GM19240 (cell line): ENCODE data around the gene KIAA0513.

ENCODE experiments used
- DNase-seq: peaks from one replicate; pipeline ENCODE4 v3.0.0; 2011; ENCODE audit warnings: low spot score; ENCODE audit not compliant: insufficient read length

Gene KIAA0513

DNA sequence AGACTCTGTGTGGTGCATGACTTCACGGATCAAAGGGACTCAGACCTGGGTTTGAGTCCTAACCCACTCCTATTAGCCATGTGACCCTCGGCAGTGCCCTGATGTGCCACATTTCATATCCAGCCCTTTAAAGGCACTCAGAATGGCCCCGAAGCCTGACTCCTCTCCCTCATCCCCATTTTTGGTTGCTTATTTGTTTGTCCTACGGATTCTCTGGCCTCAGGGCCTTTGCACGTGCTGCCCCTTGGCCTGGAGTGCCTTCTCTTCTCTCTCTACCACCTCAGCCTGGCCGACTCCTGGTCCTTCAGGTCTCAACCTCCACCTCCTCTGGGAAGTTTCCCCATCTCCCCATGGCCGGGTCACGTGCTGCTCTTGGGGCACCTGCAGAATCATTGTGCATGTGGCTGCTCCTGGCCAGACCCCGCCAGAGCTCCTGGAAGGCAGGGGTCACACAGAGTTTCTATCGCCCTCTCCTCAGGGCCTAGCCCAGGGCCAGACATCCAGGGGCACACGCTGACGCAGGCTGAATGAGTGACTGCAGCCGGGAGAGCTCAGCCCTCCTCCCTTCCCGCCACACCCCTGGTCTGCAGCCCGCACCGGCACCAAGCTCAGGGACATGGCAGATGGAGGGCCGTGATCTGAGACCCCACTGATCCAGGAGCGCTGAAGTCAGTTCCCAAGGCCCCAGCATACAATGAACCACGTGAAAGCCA lies 106.6 kb downstream of the KIAA0513 start:
- DNase-seq: no peak

DNA sequence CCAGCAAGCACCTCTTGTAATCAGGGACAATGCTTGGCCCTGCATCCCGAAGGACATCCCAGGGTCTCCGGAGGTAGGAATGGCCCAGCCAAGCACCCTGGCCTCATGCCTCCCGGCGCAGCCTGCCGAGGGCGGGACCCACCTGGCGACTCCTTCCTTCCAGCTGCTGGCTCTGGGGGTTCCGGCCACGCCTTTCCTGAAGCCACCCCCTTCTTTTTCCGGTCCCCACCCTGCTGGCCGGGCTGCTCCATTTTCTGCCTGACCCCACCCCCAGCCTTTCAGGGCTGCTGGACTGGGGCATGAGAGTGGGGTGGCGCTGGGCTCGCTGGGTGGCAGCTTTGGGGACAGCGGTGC lies 107.2 kb downstream of the KIAA0513 start:
- DNase-seq: no peak

DNA sequence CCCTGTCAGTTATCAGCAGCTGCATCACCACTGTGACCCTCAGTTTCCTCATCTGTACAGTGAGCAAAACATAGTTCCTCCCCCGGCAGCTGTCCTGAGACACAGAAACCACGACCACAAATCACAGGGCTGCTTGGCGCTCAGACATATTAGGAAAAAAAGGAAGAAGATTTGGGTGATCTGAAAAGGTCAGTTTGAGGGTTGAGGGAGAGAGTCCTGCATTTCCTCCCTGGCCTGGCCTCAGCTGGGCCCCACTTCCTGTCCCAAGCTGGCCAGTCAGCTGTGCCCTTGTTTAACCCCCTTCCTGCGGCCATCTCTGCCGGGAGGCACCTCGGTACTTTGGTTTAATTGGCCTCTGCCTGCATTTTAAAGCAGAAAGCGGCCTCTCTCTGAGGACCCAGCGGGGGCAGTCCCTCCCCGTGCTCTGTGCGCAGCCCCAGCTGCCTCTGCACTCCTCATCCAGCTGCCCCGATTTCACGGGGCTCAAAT lies 108.7 kb downstream of the KIAA0513 start:
- DNase-seq: no peak

DNA sequence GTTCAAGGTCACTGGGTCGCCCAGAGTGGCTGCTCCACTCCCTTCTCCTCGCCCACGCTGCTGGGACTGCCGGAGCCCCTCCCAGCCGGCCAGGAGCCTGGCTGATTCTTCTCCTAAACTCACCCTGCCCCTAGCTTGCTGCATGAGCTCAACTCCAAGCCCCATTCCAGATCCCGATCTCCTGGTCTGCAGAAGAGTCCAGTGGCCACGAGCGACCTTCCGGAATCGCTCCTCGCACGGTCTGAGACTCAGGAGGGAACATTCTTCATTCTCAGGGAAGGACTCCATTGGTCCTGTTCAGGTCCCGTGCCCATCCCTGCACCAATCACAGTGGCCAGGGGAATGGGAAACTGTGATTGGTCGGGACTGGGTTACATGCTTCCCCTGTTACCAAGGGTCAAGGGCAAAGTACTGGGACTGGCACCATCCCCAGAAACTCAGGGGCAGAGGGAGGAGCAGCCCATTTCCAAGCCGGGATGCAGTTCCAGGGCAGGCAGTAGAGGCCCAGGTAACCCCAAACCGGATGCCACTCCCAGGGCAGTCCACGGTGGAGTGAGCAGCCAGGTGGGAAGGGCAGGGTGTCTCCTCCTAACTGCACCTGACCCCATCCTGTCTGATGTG lies 109.2 kb downstream of the KIAA0513 start:
- no peak for DNase-seq

DNA sequence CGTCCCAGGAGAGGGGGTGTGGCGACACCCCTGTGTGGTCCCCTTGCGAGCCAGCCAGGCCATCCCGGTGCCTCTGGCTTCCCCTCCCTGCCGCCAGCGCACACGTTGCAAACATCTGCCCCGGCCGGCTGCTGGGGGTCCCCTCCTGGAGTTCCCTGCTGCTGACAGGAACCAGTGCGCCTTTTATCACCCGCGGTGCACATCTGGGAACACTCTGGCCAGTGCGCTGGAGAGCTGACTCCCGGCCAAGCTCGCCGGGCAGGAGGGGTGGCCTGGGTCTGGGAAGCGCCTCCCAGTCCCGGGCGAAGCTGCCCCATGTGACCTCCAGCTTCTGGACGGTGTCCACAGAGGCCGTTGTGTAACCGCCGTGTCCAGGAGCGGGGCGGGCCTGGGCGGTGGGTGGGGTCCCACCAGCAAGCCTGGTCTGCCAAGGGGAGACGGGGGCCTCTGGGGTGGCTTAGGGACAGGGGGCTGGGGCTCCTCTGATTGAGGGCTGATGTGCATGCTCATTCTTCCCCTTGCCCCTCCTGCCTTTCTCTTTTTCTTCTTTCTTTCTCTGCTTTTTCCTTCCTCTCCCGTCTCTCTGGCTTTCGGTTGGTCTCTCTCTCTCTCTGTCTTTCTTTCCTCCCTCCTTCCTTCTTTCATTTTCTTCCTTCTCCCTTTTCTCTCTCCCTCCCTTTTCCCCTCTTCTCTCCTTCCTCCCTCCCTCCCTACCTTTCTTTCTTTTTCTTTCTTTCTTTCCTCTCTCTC lies 109.9 kb downstream of the KIAA0513 start:
- no peak for DNase-seq

DNA sequence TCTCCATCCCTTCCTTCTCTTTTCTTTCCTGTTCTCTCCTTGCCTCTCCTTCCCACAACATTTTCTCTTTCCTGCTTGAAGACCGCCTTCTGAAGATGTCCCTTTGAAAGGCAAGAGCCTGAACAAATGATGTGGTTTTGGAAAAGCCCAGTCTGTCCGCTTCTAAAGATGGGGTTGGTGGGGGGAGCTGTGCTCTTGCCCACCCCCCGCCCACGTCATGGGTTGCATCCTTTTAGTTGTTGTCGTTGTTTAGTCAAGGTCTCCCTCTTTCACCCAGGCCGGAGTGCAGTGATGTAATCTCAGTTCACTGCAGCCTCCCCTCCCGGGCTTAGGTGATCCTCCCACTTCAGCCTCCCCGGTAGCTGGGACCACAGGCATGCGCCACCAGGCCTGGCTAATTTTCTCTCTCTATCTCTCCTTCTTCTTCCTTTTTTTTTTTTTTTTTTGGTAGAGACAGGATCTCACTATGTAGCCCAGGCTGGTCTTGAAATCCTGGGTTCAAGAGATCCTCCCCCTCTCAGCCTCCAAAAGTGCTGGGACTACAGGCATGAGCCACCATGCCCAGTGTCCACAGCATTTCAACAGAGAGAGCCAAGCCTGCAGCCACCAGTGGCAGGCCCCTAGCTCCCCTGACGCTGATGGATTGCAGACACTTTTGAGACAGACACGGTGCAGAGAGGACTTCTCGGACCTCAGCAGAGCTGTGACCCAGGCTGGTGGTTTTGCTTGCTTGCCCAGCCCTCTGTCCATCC lies 110.7 kb downstream of the KIAA0513 start:
- no peak for DNase-seq

DNA sequence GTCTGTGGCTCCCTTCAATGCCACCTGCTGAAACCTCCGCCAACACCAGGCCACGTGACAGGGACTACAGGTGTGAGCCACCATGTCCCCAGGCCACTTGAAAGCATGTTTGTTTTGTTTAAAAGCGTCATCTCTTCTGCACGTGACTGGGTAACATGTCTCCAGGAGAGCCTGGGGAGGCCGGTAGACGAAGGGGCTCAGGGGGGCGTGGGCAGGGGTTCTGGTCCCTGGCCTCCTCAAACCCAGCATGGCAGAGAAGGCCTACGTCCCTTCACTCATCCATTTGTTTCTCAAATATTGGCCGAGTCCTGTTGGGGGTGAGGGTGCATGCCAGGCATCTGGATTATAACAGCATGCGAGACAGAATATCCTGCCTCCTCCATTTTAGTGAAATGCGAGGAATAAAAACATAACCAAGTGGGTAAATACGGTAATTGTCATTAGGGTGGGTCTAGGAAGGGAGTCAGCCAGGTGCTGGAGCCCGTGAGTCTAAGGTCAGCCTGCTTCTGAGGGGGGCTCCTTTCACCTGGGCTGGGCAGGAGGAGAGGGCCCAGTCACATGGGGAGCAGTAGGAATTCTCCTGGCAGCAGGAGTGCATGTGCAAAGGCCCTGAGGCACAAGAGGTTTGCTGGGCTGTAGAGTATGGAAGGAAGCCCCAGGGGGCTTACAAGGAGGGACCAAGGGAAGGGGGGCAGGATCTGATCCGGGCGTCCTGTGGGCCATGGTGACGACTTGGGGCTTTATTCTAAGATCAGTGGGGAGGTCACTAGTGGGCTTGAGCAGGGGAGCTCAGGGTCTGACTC lies 111.4 kb downstream of the KIAA0513 start:
- DNase-seq: no peak

DNA sequence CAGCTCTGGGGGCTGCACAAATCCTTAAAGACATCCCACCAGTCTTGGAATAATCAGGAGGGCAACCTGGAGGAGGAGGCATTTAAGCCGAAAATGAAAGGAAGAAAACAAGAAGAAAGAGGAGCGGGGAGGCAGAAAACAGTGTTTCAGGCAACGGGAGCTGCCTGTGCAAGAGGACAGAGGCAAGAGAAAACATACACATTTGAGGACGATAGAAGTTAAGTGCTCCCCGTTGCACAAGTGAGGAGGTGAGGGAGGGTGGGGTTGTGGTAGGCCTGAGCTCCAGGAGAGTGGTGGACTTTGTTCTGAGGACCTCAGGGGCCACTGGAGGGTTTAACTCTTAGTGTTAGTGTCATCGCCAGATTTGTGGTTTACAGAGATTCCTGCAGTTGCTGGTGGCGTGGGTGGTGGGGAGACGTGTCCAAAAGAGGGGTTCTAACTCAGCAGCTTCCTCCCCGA lies 112.3 kb downstream of the KIAA0513 start:
- no peak for DNase-seq

DNA sequence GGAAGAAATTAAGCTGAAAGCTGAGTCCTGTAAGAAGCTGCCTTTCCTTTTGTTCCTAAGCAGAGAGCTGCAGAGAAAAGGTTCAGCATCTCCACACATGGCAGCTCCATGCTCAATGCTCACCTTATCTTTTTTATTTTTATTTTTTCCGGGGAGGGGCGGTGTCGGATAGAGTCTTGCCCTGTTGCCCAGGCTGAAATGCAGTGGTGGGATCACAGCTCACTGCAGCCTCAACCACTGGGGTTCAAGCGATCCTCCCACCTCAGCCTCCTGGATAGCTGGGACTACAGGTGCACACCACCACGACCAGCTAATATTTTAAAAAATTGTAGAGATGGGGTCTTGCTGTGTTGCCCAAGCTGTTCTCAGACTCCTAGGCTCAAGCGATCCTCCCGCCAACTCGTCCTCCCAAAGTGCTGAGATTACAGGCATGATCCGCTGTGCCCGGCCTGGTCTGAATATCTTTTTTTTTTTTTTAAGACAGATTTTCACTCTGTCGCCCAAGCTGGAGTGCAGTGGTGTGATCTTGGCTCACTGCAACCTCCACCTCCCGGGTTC lies 112.9 kb downstream of the KIAA0513 start:
- no peak for DNase-seq

DNA sequence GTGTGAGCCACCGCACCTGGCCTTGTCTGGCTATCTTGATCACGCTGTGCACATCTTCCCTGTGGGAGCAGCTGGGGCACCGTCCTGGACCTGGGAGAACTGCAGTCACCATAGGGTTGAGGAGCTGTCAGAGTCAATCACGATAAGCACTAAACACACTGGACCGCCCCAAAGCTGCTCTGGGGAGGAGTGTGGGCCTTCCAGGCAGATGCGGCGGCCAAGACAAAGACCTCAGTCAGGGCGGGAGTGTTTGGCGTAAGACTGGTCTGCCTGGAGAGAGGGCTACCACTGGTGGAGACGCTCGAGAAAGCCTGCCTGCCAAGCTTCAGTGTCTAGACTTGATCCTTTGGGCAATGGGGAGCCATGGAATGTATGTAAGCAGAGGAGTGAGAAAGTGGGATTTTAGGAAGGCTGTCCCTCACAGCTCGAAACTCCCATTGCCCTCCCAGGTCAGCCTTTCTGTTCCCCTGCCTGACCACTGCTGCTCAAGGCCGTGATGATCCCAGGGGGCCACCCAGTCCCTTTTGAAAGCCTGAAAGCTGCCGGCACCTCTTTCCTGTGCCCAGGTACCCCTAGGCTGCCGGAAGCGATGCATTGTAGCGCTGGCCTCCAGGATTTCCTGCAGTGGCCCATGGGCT lies 114.0 kb downstream of the KIAA0513 start:
- no peak for DNase-seq

DNA sequence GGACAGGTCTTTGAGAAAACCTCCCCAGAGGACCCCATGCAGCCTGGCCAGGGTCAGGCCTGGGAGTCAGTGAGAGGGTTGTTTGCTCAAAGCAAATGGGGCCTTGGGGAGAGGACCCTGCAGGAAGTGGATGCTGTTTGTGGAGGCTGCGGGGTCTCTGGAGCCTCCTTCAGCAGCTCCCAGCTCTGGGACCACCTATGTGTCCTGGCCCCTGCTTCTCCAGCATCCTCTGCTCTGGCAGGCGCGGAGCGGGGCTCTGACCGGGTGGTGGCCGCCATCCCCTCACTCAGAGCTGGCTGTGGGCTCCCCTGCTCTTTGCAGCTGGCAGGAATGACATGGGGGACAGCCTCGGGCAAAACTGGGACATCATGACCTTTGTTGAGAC lies 114.5 kb downstream of the KIAA0513 start:
- no peak for DNase-seq

DNA sequence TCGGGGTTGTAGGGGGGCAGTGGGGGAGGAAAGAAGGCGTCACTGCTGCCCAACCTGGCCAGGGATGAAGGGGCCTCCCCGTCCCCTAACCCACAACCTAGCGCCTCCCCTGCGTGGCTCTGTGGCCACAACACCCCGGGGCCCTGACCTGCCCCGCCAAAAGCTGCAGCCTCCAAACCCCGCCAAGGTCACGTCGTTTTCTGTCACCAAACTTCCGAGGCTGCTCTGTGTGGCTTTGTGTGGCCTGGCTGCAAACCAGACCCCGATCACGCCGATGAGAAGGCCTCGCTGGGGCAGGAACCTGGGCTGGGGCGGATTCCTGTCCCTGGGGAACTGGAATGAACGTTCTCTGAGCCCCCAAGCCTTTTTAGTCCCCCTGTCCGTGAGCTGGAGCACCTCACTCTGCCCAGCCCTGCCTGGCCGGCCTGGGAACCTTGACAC lies 115.2 kb downstream of the KIAA0513 start:
- DNase-seq: no peak
